ENCODE measurements around the gene RASGRP1. TPM values are rescaled to one million over a fixed set of nuclear protein-coding genes. Genes with fewer than 3 reads are reported as not detected.

RASGRP1 gene
- total RNA-seq, 1 experiment from 2014 or later: 2.8 TPM

DNA sequence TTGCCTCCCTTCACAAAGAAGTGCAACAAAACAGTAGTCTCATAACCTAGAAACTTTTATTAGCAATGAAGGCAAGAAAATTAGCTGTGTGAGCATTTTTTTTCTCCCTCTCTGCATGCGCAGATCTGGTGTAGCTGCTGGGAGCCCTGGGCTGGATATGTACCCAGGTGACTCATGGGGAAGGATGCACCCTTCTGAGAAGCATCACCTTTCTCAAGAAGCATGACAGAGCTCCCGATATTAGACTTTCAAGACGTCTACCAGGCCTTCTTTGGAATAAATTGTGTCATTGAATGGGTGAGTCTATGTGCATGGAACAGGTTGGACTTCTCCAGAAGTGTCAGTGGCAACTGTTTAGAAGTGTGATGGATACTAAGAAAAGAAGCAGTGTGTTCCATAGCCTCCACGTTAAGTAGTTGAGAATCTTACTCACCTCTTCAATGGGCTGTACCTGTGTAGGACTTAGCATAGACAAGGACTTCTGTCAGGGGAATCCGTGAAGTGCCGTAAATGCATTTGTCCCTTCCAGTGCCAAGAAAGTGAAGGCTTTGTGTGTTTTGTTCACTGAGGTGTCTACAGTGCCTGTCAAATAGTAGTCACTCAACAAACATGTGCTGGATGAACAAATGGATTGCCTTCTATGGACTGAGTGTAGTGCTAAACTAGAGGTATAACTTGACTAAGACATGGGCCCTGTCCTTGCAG lies 47.7 kb upstream of the RASGRP1 start:
- POLR2A ChIA-PET: no interaction called here
- H3K9me3 Mint-ChIP-seq: 0 out of 2 replicates have a peak, but pooled peaks cover 4% of the 10 kb centered on the region
- ATAC-seq: no peak

More for the DNA sequence above, 47.7 kb upstream of the RASGRP1 start:
- Mint-ChIP-seq H3K27ac (no peak overlapping the region), H3K4me1 (peaks cover 15% of the 10 kb centered on the region), H3K4me3 (no peak overlapping the region), H3K27me3 (ENCODE audit: low read depth) (no peaks in the 10 kb centered on the region), H3K36me3 (no peaks in the 10 kb centered on the region)
- no peak for DNase-seq (ENCODE audit: low spot score)
- TF ChIP-seq, protein P1, sequence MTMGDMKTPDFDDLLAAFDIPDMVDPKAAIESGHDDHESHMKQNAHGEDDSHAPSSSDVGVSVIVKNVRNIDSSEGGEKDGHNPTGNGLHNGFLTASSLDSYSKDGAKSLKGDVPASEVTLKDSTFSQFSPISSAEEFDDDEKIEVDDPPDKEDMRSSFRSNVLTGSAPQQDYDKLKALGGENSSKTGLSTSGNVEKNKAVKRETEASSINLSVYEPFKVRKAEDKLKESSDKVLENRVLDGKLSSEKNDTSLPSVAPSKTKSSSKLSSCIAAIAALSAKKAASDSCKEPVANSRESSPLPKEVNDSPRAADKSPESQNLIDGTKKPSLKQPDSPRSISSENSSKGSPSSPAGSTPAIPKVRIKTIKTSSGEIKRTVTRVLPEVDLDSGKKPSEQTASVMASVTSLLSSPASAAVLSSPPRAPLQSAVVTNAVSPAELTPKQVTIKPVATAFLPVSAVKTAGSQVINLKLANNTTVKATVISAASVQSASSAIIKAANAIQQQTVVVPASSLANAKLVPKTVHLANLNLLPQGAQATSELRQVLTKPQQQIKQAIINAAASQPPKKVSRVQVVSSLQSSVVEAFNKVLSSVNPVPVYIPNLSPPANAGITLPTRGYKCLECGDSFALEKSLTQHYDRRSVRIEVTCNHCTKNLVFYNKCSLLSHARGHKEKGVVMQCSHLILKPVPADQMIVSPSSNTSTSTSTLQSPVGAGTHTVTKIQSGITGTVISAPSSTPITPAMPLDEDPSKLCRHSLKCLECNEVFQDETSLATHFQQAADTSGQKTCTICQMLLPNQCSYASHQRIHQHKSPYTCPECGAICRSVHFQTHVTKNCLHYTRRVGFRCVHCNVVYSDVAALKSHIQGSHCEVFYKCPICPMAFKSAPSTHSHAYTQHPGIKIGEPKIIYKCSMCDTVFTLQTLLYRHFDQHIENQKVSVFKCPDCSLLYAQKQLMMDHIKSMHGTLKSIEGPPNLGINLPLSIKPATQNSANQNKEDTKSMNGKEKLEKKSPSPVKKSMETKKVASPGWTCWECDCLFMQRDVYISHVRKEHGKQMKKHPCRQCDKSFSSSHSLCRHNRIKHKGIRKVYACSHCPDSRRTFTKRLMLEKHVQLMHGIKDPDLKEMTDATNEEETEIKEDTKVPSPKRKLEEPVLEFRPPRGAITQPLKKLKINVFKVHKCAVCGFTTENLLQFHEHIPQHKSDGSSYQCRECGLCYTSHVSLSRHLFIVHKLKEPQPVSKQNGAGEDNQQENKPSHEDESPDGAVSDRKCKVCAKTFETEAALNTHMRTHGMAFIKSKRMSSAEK (CRISPR knock-in tag; IDR thresholded peaks at IDR 0.05; ENCODE audit: borderline replicate concordance): no peak
- TF ChIP-seq, protein P2, sequence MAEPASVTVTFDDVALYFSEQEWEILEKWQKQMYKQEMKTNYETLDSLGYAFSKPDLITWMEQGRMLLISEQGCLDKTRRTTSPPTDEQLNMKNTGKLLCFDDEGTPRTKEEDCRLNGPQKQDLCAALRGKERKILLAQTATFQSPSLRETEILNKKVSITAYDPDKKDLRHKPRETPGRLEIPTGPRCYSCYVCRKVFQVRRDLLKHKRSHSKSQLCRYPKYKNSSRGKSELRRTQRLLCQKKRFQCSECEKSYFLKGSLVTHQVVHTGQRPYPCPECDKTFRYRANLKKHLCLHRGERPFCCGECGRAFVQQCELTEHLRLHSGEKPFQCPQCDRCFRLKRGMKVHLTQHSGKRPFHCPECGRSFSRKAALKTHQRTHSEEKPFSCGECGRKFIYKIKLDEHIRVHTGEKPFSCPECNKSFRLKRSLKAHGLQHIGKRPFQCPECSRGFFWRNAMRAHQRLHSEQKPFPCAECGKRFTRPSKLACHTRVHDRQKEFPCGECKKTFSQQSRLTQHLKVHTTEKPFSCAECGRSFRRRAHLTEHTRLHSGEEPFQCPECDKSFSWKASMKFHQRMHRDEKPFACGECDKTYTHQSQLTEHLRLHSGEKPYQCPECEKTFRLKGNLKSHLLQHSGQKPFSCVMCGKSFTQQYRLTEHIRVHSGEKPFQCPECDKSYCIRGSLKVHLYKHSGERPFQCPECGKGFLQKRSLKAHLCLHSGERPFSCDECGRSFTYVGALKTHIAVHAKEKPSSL (CRISPR knock-in tag; conservative IDR thresholded peaks at IDR 0.05): no peak
- TF ChIP-seq ZNF121 (CRISPR knock-in tag; IDR thresholded peaks at IDR 0.05): no peak
- TF ChIP-seq ZBTB21 (CRISPR knock-in tag; IDR thresholded peaks at IDR 0.05; ENCODE audit: borderline replicate concordance): no peak
- TF ChIP-seq, protein P3, sequence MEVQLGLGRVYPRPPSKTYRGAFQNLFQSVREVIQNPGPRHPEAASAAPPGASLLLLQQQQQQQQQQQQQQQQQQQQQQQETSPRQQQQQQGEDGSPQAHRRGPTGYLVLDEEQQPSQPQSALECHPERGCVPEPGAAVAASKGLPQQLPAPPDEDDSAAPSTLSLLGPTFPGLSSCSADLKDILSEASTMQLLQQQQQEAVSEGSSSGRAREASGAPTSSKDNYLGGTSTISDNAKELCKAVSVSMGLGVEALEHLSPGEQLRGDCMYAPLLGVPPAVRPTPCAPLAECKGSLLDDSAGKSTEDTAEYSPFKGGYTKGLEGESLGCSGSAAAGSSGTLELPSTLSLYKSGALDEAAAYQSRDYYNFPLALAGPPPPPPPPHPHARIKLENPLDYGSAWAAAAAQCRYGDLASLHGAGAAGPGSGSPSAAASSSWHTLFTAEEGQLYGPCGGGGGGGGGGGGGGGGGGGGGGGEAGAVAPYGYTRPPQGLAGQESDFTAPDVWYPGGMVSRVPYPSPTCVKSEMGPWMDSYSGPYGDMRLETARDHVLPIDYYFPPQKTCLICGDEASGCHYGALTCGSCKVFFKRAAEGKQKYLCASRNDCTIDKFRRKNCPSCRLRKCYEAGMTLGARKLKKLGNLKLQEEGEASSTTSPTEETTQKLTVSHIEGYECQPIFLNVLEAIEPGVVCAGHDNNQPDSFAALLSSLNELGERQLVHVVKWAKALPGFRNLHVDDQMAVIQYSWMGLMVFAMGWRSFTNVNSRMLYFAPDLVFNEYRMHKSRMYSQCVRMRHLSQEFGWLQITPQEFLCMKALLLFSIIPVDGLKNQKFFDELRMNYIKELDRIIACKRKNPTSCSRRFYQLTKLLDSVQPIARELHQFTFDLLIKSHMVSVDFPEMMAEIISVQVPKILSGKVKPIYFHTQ (CRISPR knock-in tag; IDR thresholded peaks at IDR 0.05): no peak
- no peak for TF ChIP-seq CREM (CRISPR knock-in tag; IDR thresholded peaks at IDR 0.05)
- TF ChIP-seq EMX1 (CRISPR knock-in tag; IDR thresholded peaks at IDR 0.05): no peak
- TF ChIP-seq NFYB (CRISPR knock-in tag; conservative IDR thresholded peaks at IDR 0.05; ENCODE audit: low read depth): no peak
- TF ChIP-seq FOXJ3 (CRISPR knock-in tag; IDR thresholded peaks at IDR 0.05; ENCODE audit: borderline replicate concordance): no peak
- TF ChIP-seq, protein P4, sequence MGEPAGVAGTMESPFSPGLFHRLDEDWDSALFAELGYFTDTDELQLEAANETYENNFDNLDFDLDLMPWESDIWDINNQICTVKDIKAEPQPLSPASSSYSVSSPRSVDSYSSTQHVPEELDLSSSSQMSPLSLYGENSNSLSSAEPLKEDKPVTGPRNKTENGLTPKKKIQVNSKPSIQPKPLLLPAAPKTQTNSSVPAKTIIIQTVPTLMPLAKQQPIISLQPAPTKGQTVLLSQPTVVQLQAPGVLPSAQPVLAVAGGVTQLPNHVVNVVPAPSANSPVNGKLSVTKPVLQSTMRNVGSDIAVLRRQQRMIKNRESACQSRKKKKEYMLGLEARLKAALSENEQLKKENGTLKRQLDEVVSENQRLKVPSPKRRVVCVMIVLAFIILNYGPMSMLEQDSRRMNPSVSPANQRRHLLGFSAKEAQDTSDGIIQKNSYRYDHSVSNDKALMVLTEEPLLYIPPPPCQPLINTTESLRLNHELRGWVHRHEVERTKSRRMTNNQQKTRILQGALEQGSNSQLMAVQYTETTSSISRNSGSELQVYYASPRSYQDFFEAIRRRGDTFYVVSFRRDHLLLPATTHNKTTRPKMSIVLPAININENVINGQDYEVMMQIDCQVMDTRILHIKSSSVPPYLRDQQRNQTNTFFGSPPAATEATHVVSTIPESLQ (CRISPR knock-in tag; IDR thresholded peaks at IDR 0.05): no peak
- TF ChIP-seq, protein P5, sequence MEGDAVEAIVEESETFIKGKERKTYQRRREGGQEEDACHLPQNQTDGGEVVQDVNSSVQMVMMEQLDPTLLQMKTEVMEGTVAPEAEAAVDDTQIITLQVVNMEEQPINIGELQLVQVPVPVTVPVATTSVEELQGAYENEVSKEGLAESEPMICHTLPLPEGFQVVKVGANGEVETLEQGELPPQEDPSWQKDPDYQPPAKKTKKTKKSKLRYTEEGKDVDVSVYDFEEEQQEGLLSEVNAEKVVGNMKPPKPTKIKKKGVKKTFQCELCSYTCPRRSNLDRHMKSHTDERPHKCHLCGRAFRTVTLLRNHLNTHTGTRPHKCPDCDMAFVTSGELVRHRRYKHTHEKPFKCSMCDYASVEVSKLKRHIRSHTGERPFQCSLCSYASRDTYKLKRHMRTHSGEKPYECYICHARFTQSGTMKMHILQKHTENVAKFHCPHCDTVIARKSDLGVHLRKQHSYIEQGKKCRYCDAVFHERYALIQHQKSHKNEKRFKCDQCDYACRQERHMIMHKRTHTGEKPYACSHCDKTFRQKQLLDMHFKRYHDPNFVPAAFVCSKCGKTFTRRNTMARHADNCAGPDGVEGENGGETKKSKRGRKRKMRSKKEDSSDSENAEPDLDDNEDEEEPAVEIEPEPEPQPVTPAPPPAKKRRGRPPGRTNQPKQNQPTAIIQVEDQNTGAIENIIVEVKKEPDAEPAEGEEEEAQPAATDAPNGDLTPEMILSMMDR (IDR thresholded peaks at IDR 0.05): no peak
- no peak for TF ChIP-seq GTF2I (CRISPR knock-in tag; conservative IDR thresholded peaks at IDR 0.05)
- no peak for TF ChIP-seq HMGA2 (CRISPR knock-in tag; IDR thresholded peaks at IDR 0.05)
- TF ChIP-seq, protein P6, sequence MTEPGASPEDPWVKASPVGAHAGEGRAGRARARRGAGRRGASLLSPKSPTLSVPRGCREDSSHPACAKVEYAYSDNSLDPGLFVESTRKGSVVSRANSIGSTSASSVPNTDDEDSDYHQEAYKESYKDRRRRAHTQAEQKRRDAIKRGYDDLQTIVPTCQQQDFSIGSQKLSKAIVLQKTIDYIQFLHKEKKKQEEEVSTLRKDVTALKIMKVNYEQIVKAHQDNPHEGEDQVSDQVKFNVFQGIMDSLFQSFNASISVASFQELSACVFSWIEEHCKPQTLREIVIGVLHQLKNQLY (CRISPR knock-in tag; IDR thresholded peaks at IDR 0.05): no peak
- TF ChIP-seq, protein P7, sequence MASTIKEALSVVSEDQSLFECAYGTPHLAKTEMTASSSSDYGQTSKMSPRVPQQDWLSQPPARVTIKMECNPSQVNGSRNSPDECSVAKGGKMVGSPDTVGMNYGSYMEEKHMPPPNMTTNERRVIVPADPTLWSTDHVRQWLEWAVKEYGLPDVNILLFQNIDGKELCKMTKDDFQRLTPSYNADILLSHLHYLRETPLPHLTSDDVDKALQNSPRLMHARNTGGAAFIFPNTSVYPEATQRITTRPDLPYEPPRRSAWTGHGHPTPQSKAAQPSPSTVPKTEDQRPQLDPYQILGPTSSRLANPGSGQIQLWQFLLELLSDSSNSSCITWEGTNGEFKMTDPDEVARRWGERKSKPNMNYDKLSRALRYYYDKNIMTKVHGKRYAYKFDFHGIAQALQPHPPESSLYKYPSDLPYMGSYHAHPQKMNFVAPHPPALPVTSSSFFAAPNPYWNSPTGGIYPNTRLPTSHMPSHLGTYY (CRISPR knock-in tag; IDR thresholded peaks at IDR 0.05): no peak
- no peak for TF ChIP-seq ZNF219 (CRISPR knock-in tag; IDR thresholded peaks at IDR 0.05; ENCODE audit: borderline replicate concordance)
- CTCF ChIA-PET: interaction anchor here (1.2 kb wide), 1 partner anchor 48 kb away, joined by 5 read pairs; no protein-coding TSS in a partner anchor
